WERI-Rb-1 (cell line): ENCODE data around the gene LMO4.

ENCODE experiments used
- DNase-seq: peaks from one replicate; pipeline ENCODE4 v3.0.0-alpha.2; 2020
- H3K27ac ChIP-seq: fragments of 250-450 bp; sonication (Bioruptor Pico); 2 replicates; pipeline ENCODE4 v1.5.1; 2020; ENCODE audit warnings: mild to moderate bottlenecking, moderate library complexity
- H3K27me3 ChIP-seq: fragments of 250-450 bp; sonication (Bioruptor Pico); 2 replicates; pipeline ENCODE4 v1.5.1; 2021; ENCODE audit warnings: mild to moderate bottlenecking, low read depth, moderate library complexity; ENCODE audit not compliant: insufficient read depth, severe bottlenecking
- H3K36me3 ChIP-seq: fragments of 250-450 bp; sonication (Bioruptor Pico); 2 replicates; pipeline ENCODE4 v1.5.1; 2020; ENCODE audit warnings: mild to moderate bottlenecking, moderate library complexity
- H3K4me3 ChIP-seq: 2 replicates; pipeline ENCODE4 v1.5.1; 2011; ENCODE audit warnings: low read depth, mild to moderate bottlenecking, control low read depth, low read length
- H3K9me3 ChIP-seq: fragments of 250-450 bp; sonication (Bioruptor Pico); 2 replicates; pipeline ENCODE4 v1.5.1; 2021; ENCODE audit warnings: mild to moderate bottlenecking, moderate library complexity; ENCODE audit not compliant: severe bottlenecking
- TF ChIP-seq, protein P1 (sequence below): IDR thresholded peaks from 2 replicates; pipeline ENCODE4 v1.5.1; 2011; ENCODE audit warnings: low read depth, mild to moderate bottlenecking, control low read depth, inconsistent platforms, low read length

The LMO4 gene

GRCh38 chr1:87344231-87344630 is 15.6 kb downstream of the LMO4 start:
- TF ChIP-seq, protein P1, sequence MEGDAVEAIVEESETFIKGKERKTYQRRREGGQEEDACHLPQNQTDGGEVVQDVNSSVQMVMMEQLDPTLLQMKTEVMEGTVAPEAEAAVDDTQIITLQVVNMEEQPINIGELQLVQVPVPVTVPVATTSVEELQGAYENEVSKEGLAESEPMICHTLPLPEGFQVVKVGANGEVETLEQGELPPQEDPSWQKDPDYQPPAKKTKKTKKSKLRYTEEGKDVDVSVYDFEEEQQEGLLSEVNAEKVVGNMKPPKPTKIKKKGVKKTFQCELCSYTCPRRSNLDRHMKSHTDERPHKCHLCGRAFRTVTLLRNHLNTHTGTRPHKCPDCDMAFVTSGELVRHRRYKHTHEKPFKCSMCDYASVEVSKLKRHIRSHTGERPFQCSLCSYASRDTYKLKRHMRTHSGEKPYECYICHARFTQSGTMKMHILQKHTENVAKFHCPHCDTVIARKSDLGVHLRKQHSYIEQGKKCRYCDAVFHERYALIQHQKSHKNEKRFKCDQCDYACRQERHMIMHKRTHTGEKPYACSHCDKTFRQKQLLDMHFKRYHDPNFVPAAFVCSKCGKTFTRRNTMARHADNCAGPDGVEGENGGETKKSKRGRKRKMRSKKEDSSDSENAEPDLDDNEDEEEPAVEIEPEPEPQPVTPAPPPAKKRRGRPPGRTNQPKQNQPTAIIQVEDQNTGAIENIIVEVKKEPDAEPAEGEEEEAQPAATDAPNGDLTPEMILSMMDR = no peak
- Histone ChIP-seq H3K4me3 (no peak overlapping the region), H3K36me3 (peaks cover 73% of the 10 kb centered on the region), H3K9me3 (no peaks in the 10 kb centered on the region), H3K27ac (no peak overlapping the region), H3K27me3 (no peaks in the 10 kb centered on the region)
- DNase-seq = no peak

DNA sequence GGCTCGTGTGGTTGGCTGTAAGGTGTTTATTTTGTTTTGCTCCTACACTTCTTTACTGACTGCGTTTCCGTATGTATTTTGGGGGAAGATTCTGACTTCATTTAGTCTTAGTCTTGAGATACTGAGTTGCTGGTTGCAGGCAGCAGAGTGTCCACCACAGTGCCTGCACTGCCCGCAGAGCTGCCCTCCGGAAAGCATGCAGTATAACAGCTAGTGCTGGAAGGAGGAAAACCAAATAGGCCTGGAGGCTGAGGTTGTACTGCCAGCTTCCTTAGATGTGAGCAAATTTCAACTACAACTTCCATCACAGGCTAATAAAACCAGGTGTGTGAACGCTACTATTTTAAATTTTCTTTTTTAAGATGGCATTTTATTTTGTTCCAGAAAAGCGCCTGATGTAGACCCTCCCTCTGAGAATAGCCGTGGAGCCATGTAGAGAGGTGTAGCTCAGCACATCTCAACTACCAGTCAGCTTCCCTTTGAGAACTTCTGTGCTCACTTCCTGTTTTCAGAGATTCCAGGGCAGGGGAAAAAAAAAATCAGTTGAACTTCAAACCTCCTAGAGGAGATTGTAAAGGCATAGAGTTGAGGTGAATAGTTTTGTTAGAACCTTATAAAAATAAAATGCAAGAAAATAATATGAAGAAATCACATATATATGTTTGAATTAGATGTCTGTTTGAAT is 17.6 kb downstream of the LMO4 start:
- Histone ChIP-seq H3K9me3 (no peaks in the 10 kb centered on the region), H3K4me3 (no peak overlapping the region), H3K27ac (no peak overlapping the region), H3K36me3 (peaks cover 53% of the 10 kb centered on the region), H3K27me3 (no peaks in the 10 kb centered on the region)
- TF ChIP-seq, protein P1 = no peak
- no peak for DNase-seq

DNA sequence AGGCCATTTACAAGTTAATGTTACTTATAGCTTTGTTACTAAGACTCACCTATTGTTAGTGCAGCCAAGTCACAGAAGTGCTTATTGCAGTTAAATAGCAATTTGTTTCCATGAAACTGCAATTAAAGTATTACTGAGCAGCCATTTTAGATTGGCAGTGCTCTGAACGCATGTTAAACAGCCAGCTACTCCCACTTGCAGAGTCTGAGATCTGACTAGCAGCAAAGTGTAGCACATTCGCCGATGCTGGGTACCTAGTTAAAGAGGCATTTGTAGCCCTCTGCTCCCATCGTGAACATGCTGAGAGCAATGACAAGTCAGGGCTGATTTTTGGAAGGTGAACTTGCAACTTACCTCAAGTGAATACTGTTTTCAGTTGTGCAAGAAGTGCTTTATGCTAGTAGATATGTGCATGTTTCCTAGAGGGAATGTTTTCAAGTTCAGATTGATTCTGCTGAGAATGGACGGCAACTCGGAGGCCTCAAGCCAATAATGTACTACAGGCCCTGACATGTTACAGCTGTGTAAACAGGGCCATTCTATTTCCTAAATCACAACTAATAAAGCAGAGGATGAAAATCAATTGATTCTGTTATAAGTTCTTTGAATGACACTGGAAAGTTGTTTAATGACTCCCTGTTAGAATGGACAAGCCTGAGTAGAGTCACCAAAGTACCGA is 19.8 kb downstream of the LMO4 start:
- H3K27me3 ChIP-seq = no peaks in the 10 kb centered on the region
- TF ChIP-seq, protein P1 = no peak
- H3K9me3 ChIP-seq = no peaks in the 10 kb centered on the region
- DNase-seq = no peak
- no peak overlapping the region for H3K4me3 ChIP-seq
- H3K27ac ChIP-seq = no peak overlapping the region
- peaks cover 31% of the 10 kb centered on the region for H3K36me3 ChIP-seq

DNA sequence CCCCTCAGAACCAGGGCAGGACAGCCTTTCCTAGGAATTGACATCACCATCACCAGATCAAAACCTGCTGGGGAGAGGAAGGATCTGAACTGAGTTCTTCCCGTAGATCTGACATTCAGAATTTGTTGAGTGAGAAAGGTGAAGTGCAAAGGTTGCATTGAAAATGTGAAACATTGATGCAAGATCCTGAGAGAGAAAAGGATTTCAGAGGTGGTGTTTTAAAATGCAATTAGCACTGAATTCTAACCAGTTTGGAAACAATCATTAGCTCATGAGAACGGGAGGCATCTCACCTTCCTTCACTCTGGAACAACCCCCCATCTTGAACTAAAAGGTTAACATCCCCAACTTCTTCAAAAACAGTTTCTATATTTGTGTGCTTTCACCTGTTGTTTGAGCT is 20.4 kb downstream of the LMO4 start:
- no peaks in the 10 kb centered on the region for H3K27me3 ChIP-seq
- peaks cover 25% of the 10 kb centered on the region for H3K36me3 ChIP-seq
- no peak for DNase-seq
- no peak overlapping the region for H3K27ac ChIP-seq
- H3K4me3 ChIP-seq = no peak overlapping the region
- H3K9me3 ChIP-seq = no peaks in the 10 kb centered on the region
- TF ChIP-seq, protein P1 = no peak

- Histone ChIP-seq H3K9me3 (no peaks in the 10 kb centered on the region), H3K27ac (no peak overlapping the region), H3K27me3 (no peaks in the 10 kb centered on the region), H3K4me3 (no peak overlapping the region), H3K36me3 (no peaks in the 10 kb centered on the region; the same call in 1 of the 2 replicates)
- DNase-seq = no peak
- TF ChIP-seq, protein P1 = no peak
Observed at GRCh38 chr1:87355894-87356293, 27.2 kb downstream of the LMO4 start.

DNA sequence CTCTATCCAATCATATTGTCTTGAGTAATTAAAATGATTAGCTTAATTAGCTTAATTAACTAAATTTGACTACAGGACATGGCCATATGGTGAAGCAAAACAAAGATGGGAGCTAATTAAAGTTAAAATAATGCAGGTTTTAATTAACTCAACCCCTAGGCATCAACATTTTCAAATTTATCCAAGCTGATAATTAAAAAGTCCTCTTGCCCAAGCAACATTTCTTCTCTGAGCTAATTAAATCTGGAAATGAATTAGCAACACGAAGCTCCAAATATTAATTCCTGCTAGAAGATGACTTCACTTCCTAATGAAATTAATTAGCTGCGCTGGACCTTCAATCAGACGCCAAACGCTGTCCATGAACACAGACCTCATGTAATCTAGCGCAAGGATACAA is 27.9 kb downstream of the LMO4 start:
- no peak overlapping the region for H3K27ac ChIP-seq
- no peaks in the 10 kb centered on the region; the same call in 1 of the 2 replicates for H3K36me3 ChIP-seq
- no peak overlapping the region for H3K4me3 ChIP-seq
- H3K27me3 ChIP-seq = no peaks in the 10 kb centered on the region
- TF ChIP-seq, protein P1 = no peak
- H3K9me3 ChIP-seq = no peaks in the 10 kb centered on the region
- no peak for DNase-seq
